HG02642 (cell line): ENCODE results near the gene EIF4A2.
A peak's percentile ranks its signal among the peaks of the same experiment; 100 is the strongest.
"Not testable (repeated sequence)": the region's sequence is repeated elsewhere in the genome, so short reads cannot be mapped to it uniquely, and the experiment has no call there.

Experiments used
- ATAC-seq: cut with Tn5 transposase; IDR thresholded peaks from one replicate; pipeline ENCODE4 v1.9.1; 2021; ENCODE audit warnings: mild to moderate bottlenecking; ENCODE audit not compliant: unreplicated experiment, poor library complexity

EIF4A2 gene

DNA sequence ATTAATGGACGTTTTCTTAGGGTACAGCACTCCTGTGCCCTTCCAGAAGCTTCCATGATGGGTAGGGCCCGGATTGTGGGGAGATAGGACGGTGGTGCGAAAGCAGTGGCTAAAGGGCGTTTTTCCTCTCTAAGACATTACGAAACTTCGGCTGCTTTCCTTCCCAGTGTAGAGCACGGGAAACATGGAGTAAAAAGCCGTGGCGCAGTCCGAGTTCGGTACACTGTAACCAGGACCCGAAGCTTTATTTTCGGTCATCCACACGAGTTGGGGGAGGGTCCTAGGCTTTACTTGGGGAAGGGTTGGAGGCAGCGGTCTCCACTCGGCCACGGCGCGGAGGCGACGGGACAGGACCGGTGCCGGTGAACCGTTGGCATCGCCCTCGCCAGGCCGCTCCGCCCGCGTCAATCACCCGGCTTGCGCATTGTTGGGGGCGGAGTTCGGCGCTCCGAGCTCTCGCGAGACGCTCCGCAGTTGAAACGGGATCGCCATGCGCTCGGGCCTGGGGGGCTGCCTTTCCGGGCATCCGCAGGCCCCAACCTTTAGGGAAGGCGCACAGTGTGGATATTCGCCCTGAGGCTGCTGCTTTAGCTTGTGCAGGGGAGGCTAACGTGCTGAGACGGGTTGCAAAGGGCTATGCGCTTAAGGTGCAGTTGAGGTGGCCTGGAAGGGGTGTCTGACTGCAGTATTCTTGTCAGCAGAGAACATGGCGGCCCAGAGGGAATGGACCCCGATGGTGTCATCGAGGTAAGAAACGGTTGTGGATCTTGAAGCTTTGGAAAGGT, 546 bp downstream of the EIF4A2 start:
- peak; percentile 62 for ATAC-seq

DNA sequence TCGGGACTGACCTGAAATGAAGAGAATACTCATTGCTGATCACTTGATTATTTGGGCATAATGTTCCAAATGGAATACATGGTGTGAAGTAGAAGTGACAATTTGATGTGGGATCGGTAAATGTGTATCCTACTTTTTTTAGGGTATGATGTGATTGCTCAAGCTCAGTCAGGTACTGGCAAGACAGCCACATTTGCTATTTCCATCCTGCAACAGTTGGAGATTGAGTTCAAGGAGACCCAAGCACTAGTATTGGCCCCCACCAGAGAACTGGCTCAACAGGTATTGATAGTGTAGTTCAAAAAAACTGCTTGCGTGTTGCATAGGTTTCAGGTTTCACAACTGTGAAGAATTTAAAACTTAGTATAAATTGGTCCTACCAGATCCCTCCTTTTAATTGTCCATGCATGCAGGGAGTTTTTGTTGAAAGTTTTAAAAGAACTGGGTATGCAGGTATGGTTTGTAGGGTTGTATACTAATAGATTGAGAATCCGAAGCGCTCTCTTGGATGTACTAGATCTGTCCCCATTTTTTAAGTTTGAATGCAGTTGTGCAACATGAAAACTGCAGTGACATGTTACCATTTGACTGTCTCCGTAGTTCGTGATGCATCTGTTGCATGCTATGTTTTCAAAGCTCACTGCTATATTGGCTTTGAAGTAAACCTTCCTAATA, 1.6 kb downstream of the EIF4A2 start:
- ATAC-seq = no peak

DNA sequence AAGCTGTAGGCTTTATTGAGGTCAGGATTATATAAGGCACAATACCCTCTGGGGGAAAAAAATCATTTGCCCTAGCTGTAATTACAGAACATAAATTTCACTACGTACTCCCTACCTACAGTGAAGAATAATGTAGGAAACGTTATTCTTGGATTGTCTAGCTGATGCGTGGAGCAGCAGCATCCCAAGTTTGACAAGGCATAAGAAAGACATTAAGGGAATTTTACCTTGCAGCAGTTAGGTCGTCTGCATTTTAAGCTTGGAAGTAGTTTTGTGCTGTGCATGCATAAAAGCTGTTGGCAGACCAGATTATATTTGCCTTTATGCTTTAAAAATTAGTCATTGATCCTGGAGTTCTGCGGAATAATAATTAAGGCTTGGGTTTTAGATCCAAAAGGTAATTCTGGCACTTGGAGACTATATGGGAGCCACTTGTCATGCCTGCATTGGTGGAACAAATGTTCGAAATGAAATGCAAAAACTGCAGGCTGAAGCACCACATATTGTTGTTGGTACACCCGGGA, 2.2 kb downstream of the EIF4A2 start:
- ATAC-seq = no peak

DNA sequence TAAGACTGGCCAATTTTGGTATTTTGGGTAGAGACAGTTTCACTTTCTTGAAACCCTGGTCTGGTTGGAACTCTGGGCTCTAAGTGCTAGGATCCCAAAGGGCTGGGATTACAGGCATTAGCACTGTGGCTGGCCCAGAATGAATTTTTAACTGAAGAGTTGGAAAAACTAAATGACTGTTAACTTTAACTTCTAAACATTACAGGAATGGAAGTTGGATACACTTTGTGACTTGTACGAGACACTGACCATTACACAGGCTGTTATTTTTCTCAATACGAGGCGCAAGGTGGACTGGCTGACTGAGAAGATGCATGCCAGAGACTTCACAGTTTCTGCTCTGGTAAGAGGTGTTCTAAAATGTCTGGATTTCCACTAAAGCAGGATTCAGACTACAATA, 3.5 kb downstream of the EIF4A2 start:
- ATAC-seq = no peak

DNA sequence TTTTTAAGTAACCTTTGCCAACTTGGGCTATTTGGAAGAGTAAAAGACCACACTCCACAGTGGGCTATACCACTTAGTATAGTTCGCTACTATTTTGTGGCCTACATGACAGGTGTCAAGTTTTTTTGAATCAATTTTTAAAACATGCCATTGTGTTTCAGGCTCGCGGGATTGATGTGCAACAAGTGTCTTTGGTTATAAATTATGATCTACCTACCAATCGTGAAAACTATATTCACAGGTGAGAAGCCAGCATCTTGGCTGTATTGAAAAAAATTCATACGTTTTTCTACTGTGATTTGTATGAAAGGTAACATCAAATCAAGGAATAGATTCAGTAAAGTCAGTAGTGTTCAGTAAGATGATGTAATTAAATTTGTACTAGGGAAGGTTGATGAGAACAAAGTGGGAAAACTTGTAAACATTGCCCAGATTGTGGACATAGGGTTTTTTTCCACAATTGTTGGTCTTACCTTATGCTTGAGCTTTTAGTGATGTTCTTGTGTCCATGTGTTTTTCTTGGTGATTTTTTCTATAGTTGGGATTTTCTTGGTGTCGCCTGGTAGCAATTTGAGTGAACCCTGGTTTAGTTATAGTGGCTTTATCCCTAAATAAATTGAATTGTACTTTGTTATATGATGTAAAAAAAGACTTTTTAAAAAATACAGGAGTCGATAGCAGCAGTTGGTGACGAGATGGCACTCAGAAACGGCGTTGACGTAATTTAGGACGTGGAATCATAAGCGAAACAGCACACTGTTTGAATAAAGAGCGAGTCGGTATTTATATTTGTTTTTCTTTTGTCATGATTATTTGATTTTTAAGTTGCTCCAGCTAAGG, 4.5 kb downstream of the EIF4A2 start:
- ATAC-seq = no peak

DNA sequence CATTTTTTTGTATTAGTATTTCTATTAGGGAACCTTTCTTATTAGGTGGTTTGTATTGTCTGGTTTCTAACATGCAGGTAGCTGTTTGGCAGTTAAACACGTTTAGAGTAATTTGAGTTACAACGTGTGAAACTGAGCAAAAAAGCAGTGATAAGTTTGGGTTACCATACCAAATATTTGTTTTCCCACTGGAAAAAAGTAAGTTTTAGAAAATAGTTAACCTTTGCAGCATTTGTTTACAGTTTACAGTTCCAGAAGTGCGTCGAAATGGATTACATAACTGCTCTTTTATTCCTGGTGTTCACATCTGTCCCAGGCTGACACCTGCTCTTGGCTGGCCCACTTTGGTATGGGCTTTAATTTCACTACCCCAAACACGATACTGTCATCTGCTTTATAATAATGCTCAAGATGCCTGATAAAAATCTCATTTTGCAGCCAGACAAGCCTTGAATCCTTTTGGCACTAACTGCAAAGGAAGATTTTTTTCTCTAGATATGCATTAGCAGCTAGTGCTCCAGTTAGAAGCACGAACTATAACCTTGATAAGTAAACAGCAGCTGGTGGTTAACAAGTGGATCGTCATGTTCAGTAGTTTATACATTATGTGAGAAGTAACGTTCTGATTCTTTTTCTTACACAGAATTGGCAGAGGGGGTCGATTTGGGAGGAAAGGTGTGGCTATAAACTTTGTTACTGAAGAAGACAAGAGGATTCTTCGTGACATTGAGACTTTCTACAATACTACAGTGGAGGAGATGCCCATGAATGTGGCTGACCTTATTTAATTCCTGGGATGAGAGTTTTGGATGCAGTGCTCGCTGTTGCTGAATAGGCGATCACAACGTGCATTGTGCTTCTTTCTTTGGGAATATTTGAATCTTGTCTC, 5.3 kb downstream of the EIF4A2 start:
- ATAC-seq = no peak

DNA sequence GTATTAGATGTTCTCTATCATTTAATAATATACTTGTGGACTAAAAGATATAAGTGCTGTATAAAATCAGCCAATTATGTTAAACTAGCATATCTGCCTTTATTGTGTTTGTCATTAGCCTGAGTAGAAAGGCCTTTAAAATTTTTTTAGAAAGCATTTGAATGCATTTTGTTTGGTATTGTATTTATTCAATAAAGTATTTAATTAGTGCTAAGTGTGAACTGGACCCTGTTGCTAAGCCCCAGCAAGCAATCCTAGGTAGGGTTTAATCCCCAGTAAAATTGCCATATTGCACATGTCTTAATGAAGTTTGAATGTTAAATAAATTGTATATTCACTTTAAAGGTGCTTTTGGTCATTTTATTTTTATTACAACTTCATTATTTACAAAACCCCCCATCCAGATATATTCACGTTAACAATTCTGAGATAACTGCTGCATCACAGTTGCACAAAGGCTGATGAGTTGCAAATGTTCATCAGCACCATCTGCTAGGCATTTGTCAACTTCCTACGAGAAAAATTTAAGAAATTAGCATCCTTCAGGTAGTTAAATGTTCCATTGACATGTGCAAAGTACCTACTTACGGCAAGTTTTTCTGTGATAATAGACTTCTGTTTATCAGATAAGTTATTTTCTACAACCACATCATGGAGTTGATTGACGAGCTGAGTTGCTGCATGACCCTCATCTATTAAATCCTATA, 6.3 kb downstream of the EIF4A2 start:
- ATAC-seq = no peak

DNA sequence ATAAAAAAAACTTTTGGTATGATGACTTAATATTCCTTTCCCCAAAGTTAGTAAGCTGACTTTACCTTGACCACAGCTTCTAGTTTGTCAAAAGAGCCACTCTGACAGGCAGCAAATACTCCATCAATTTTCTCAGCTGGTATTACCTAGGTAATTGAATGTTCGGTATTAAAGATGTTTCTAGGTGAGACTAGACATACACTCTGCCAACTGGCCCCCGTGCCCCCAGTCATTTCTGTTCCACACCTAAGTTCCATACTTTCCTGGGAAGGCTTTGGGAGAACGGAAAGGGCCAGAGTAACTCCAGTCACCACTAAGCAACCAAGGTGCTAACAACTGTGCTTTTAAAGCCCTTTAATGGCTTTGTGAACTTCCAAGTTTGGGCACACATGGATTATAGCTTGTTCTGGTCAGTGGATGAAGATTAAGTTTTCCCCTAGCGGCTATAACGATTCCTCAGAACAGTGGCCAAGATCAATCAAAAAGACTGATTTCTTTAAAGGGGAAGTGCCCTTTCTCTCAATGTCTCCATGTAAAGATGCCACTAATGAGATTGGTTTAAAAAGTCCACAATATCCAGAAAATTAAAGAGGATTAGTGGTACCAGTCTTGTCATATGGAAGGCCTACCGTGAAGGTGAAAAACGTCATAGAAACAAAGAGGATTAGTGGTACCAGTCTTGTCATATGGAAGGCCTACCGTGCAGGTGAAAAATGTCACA, 7.0 kb downstream of the EIF4A2 start:
- ATAC-seq = no peak

DNA sequence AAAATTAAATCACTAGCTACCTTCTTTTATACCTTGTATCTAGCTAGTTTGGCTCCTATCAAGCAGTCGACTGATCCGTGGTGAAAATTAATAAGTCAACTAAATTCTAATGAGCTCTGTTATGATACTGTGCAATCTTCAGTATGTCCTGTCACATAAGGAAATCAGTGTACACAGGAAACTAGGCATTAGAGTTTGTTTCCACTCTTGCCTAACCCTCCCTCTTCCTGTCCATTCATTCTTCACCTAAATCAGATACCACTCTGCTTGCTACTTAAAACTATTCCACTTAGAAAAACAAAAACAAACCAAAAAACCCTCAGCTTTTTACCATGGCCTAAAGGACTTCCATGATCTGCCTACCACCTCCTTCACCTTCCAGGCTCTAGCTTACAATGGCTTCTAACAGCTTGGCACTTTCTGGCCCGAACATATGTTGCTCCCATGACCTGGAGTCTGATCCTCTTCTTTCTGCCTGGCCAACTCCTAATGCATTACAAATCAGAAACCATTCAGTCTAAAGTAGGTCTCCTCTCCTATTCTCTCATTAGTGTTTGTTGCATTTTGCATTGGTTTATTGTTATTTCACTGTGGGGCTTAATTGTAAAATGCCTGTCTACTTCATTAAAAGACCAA, 15.0 kb downstream of the EIF4A2 start:
- no peak for ATAC-seq

DNA sequence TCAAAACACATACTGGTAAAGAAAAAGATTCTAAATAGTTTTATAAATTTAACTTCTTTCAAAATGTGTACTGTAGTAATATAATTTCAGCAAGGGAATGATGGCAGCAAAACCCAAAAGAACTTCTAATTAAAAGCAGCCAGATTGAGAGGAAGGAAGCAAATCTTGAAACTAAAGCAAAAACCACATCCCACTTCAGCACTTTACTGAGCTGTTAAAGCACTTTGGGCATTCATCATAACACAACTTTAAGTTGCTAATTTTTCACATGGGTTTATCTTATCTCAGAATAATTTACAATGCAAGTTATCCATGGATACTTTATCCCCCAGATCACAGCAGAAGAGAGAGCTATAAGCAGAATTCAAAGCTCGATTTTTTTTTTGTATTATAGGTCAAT, 16.9 kb downstream of the EIF4A2 start:
- ATAC-seq = no peak

DNA sequence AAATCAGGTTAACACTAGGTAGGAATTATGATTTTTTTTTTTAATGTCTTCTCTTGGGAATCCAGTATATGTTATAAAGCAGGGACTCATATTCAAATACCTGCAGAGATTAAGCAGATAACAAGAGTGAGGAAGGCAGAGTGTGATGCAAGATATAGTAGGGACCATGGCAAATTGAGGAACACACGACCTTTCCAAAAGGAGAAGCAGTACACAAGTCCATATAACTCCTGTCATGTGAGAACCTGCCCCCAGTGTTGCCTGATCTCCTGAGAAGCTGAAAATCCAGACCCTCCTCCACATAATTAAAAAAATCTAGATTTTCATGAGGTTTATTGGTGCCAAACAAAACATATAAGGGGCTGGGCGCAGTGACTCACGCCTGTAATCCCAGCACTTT, 19.3 kb downstream of the EIF4A2 start:
- no peak for ATAC-seq

DNA sequence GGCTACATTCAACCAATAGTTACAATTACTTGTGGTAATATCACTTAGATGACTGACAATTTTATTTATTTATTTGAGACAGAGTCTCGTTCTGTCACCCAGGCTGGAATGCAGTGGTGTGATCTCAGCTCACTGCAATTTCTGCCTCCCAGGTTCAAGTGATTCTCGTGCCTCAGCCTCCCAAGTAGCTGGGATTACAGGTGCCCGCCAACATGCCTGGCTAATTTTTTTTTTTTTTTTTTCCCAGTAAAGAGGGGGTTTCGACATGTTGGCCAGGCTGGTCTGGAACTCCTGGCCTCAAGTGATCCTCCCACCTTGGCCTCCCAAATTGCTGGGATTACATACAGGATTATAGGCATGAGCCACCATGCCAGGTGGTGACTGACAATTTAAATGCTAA, 20.1 kb downstream of the EIF4A2 start:
- not testable (repeated sequence) for ATAC-seq

DNA sequence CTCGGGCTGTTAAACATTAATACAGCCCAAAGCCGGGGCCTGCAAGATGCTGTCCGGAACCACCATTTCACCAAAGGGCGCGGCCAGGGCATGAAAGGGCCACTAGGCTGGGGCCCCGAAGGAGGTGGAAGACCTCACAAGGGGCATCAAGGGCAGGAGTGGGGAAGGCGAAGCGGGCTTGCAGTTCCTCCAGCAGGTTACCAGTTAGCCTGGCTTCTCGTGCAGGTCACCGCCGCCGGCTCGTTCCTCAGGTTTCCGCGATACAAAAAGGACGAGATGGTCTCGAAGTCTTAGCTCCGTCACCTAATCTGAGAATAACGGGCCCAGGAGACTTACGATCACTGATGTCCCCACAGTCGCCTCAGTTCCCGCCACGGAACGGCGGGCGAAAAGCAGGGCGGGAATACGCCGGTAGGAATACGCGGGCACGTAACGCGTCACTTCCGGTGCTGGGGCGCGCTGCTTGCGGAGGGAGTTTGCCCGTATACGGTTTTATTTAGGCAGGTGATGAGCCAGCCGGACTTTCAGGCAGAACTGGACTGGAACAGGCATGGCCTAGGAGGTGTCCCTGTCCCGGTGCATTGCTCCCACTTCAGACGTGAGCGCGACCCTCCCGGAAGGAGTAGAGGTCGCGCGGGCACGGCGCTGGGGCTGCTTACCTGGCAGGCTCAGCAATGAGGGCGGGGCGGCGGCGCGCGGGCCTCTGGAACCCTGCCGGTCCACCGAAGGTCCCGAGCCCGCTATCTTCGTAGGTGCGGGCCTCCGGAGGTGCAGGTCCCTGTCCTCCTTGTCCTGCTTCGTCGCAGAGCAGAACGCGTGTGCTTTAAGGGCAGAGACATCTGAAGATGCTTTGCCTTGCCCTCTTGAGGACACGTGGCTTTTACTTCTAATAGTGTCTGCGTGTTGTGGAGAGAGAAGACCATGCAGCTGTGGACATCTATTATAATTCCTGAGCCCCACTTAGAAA, 23.0 kb downstream of the EIF4A2 start, which contains the start of gene RFC4:
RFC4 (minus strand) TSS at position 394 of the 967 bp plus-strand sequence. CDS start 1,769 bp downstream, outside the sequence.
- ATAC-seq = peak; percentile 94

DNA sequence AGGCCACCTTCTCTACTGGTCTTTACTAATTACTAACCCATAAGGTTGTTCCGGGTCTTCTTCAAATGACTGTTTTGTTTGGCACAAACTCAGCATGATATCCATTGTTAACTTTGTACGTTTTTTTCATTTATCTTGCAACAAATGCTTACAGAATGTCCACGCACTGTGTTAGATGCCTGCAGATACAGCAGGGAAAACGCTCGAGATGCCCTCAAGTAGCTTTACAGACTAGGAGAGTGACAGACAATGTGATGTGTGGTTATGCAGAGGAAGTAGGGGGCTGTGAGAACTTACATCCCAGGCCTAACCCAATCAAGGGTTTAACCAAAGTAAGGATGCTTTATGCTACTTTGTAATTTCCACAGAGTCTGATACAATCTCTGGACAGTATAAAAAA, 23.9 kb downstream of the EIF4A2 start:
- ATAC-seq = no peak

DNA sequence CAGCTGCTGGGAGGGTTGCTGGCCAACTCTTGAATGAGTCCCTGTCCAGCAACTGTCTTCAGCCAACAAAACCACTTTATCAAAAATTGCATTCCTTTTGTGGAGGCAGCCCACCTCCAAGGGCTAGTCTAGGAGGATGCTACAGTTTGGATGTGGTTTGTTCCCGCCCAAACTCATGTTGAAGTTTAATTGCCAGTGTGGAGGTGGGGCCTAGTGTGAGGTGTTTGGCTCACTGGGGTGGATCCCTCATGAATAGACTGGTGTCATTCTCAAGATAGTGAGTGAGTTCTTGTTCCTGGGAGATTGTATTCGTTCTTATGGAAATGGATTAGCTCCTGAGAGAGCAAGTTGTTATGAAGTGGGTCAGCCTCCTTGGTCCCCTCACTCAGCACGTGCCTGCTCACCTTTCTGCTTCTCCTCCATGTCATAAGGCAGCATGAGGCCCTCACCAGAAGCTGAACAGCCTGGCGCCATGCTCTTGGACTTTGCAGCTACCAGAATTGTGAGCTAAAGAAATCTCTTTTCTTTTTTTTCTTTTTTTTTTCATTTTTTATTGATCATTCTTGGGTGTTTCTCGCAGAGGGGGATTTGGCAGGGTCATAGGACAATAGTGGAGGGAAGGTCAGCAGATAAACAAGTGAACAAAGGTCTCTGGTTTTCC, 27.1 kb downstream of the EIF4A2 start:
- no peak for ATAC-seq

DNA sequence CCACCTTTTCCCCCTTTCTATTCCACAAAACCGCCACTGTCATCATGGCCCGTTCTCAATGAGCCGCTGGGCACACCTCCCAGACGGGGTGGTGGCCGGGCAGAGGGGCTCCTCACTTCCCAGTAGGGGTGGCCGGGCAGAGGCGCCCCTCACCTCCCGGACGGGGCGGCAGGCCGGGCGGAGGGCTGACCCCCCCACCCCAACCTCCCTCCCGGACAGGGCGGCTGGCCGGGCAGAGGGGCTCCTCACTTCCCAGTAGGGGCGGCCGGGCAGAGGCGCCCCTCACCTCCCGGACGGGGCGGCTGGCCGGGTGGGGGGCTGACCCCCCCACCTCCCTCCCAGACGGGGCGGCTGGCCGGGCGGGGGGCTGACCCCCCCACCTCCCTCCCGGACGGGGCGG, 27.9 kb downstream of the EIF4A2 start:
- not testable (repeated sequence) for ATAC-seq
